Endothelial cell of umbilical vein (primary cell): ENCODE measurements around the gene ACOX1. TPM values are rescaled to one million over a fixed set of nuclear protein-coding genes. Genes with fewer than 3 reads are reported as not detected.

Experiments used
- BruUV-seq: library from RNA; stranded (reverse); fragments of 400-500 nt; replicated peaks from 2 replicates; lab custom pipeline; 2021; lab: Mats Ljungman, UMichigan
- CTCF ChIA-PET: fragments of 300-600, 350-600 bp; sonication (Branson Sonifier 250); formaldehyde crosslinking; loops from one replicate; lab custom pipeline; 2021; ENCODE audit warnings: antibody characterized with exemption, inconsistent platforms; lab: Charles Lee
- POLR2A ChIA-PET: fragments of 300-600, 350-600 bp; sonication (Branson Sonifier 250); formaldehyde crosslinking; loops from one replicate; lab custom pipeline; 2021; ENCODE audit warnings: antibody characterized with exemption, inconsistent platforms; lab: Charles Lee
- DNase-seq: peaks from one replicate; pipeline ENCODE4 v3.0.0-alpha.2; 2011; ENCODE audit warnings: low read depth, low spot score
- FAIRE-seq: peaks from 2 replicates; lab custom pipeline; 2011; peaks lifted over from hg19 to GRCh38; lab: Jason Lieb, UNC
- H2AFZ ChIP-seq: 2 replicates; pipeline ENCODE4 v1.6.0; 2012; ENCODE audit warnings: low read depth, low read length, control low read depth, inconsistent platforms
- H3K27ac ChIP-seq: 2 replicates; pipeline ENCODE4 v1.5.1; 2011; ENCODE audit warnings: low read depth, mild to moderate bottlenecking, control low read depth, low read length, moderate library complexity; ENCODE audit not compliant: insufficient read depth
- H3K27me3 ChIP-seq, 2 experiments: 2 replicates each; pipeline versions ENCODE4 v1.6.0 to v1.6.1; 2011; ENCODE audit warnings: low read length in 2 of 2, mixed read lengths in 1 of 2; ENCODE audit not compliant: control insufficient read depth in 2 of 2, insufficient read depth in 2 of 2
- H3K36me3 ChIP-seq, 2 experiments: 2 replicates in 1 of 2; 3 replicates in 1 of 2; pipeline ENCODE4 v1.5.1; 2011; ENCODE audit warnings: low read length in 2 of 2, mild to moderate bottlenecking in 1 of 2, moderate library complexity in 1 of 2; ENCODE audit not compliant: control insufficient read depth in 2 of 2, insufficient read depth in 2 of 2; ENCODE audit errors: extremely low read depth in 1 of 2
- H3K4me1 ChIP-seq: 3 replicates; pipeline ENCODE4 v1.5.1; 2011; ENCODE audit warnings: mild to moderate bottlenecking, low read length; ENCODE audit not compliant: control insufficient read depth, insufficient read depth; ENCODE audit errors: extremely low read depth
- H3K4me2 ChIP-seq: 2 replicates; pipeline ENCODE4 v1.6.1; 2011; ENCODE audit warnings: low read length, control low read depth, mixed read lengths; ENCODE audit not compliant: insufficient read depth
- H3K4me3 ChIP-seq, 3 experiments: fragments of 200-600 bp in 1 of 3; sonication (generic), shearing (Covaris generic) in 1 of 3; replicated peaks in 1 of 3; 2 replicates each; pipeline ENCODE4 v1.5.1; 2011 to 2016; ENCODE audit warnings: control low read depth in 3 of 3, low read length in 3 of 3, mild to moderate bottlenecking in 2 of 3, inconsistent platforms in 1 of 3, low read depth in 1 of 3, moderate library complexity in 1 of 3; ENCODE audit not compliant: insufficient read depth in 1 of 3
- H3K79me2 ChIP-seq: 2 replicates; pipeline ENCODE4 v1.6.0; 2012; ENCODE audit warnings: low read length, inconsistent platforms; ENCODE audit not compliant: control insufficient read depth, insufficient read depth
- H3K9ac ChIP-seq: replicated peaks from 2 replicates; pipeline ENCODE3; 2011; ENCODE audit warnings: low read length, control low read depth; ENCODE audit not compliant: insufficient read depth; ENCODE audit errors: extremely low read depth
- H3K9me1 ChIP-seq: replicated peaks from 3 replicates; pipeline ENCODE4 v1.6.0; 2011; ENCODE audit warnings: mild to moderate bottlenecking, low read length; ENCODE audit not compliant: control insufficient read depth, insufficient read depth; ENCODE audit errors: extremely low read depth
- H3K9me3 ChIP-seq: replicated peaks from 2 replicates; pipeline ENCODE4 v1.5.1; 2012; ENCODE audit warnings: low read length, inconsistent platforms; ENCODE audit not compliant: control insufficient read depth, insufficient read depth
- H4K20me1 ChIP-seq: replicated peaks from 2 replicates; pipeline ENCODE3; 2011; ENCODE audit warnings: mild to moderate bottlenecking, low read length; ENCODE audit not compliant: control insufficient read depth, insufficient read depth; ENCODE audit errors: extremely low read depth
- CTCF ChIP-seq, 2 donors: IDR thresholded peaks; 1 replicate in 1 of 2; 2 replicates in 1 of 2; pipeline ENCODE4 v1.5.1; 2011; ENCODE audit warnings: low read length in 2 of 2, mild to moderate bottlenecking in 2 of 2, moderate library complexity in 2 of 2, control low read depth in 1 of 2, inconsistent platforms in 1 of 2, low read depth in 1 of 2; ENCODE audit not compliant: insufficient read depth in 1 of 2; ENCODE audit errors: extremely low read depth in 1 of 2
- FOS ChIP-seq: IDR thresholded peaks from 2 replicates; pipeline ENCODE4 v1.6.1; 2011; ENCODE audit warnings: mild to moderate bottlenecking, low read length, moderate library complexity, borderline replicate concordance; ENCODE audit not compliant: insufficient read depth
- GATA2 ChIP-seq: IDR thresholded peaks from 2 replicates; pipeline ENCODE4 v1.7.0; 2011; ENCODE audit warnings: low read depth, mild to moderate bottlenecking, moderate library complexity, mixed read lengths, low read length; ENCODE audit not compliant: insufficient read length, insufficient read depth
- JUN ChIP-seq: IDR thresholded peaks from 2 replicates; pipeline ENCODE4 v1.6.1; 2011; ENCODE audit warnings: borderline replicate concordance, low read depth; ENCODE audit not compliant: insufficient read length, insufficient read depth
- MAX ChIP-seq: IDR thresholded peaks from 2 replicates; pipeline ENCODE4 v1.6.1; 2011; ENCODE audit not compliant: insufficient read depth, insufficient read length
- MYC ChIP-seq: IDR thresholded peaks from one replicate; pipeline ENCODE4 v1.6.1; 2011; ENCODE audit warnings: mild to moderate bottlenecking, low read depth, low read length
- POLR2A ChIP-seq: IDR thresholded peaks from 2 replicates; pipeline ENCODE4 v1.6.1; 2012; ENCODE audit warnings: low read depth, mild to moderate bottlenecking, control low read depth, low read length
- POLR2AphosphoS5 ChIP-seq: IDR thresholded peaks from 2 replicates; pipeline ENCODE4 v1.6.1; 2012; ENCODE audit warnings: low read depth, mild to moderate bottlenecking, control low read depth, low read length, moderate library complexity; ENCODE audit not compliant: insufficient read depth
- dilution Hi-C: fragments of 300-500 bp; cut with MboI; formaldehyde crosslinking; loops from one replicate; pipeline ENCODE4 v1.15.0; 2019; ENCODE audit warnings: low sequenced_read_pairs; ENCODE audit not compliant: extremely low pct_ligation_motif_present
- intact Hi-C: fragments of 100-400 bp; cut with micrococcal nuclease; formaldehyde crosslinking; loops from one replicate; pipeline ENCODE4 v1.10.0; 2022
- polyA plus RNA-seq, 4 experiments: library from polyadenylated mRNA; depleted of rRNA in 3 of 4; stranded (reverse) in 3 of 4; unstranded in 1 of 4; fragments of >200 nt; gene quantifications; 2 replicates each; pipeline versions ENCODE4 v1.2.1 to v1.2.3, GENCODE V29; 2011 to 2012; ENCODE audit warnings: missing spikeins in 1 of 4
- total RNA-seq: library from RNA; stranded (reverse); gene quantifications from 2 replicates; pipeline ENCODE4 v1.2.3, GENCODE V29; 2021

The ACOX1 gene
- total and polyA plus RNA-seq, 2 donors (not counting 3 experiments of a cell fraction or from before 2014, with no cell fraction given): 17.9 to 45.1 TPM

GRCh38 chr17:75895370-75896155 lies 83.4 kb downstream of the ACOX1 start:
- CTCF ChIA-PET: interaction anchor here (0.7 to 3.6 kb wide), 21 partner anchors 9 to 142 kb away, joined by 3 to 42 read pairs (median 6); partner anchors contain the start of genes GALK1, MRPL38, TRIM47 and WBP2
- Histone ChIP-seq H3K4me2 (peak overlapping the region; percentile 49), H3K4me1 (peaks cover 11% of the 10 kb centered on the region), H3K79me2 (peaks cover 22% of the 10 kb centered on the region), H4K20me1 (no peaks in the 10 kb centered on the region), H3K9ac (peak overlapping the region; percentile 70), H3K27ac (peak overlapping the region; percentile 67), H3K27me3 (no peaks in the 10 kb centered on the region), H2AFZ (peak overlapping the region; percentile 27), H3K9me1 (no peaks in the 10 kb centered on the region), H3K36me3 (peaks cover 0 to 27% of the 10 kb centered on the region in 2 experiments), H3K4me3 (peak overlapping the region; percentile 23 to 58 (median 57)), H3K9me3 (no peaks in the 10 kb centered on the region)
- POLR2A ChIA-PET: interaction anchor here (1.3 kb wide), 1 partner anchor 116 kb away, joined by 4 read pairs; no protein-coding TSS in a partner anchor
- peak; percentile 48 to 66 for TF ChIP-seq CTCF (IDR thresholded peaks at IDR 0.05; ENCODE audit: extremely low read depth in 1 of 2, insufficient read depth in 1 of 2, low read depth in 1 of 2, low read length in 2 of 2)
- TF ChIP-seq FOS: no peak
- no peak for TF ChIP-seq JUN
- no peak for TF ChIP-seq MYC
- TF ChIP-seq MAX: no peak
- TF ChIP-seq POLR2A: no peak
- TF ChIP-seq POLR2AphosphoS5: no peak
- no peak for TF ChIP-seq GATA2
- intact Hi-C loops (loop anchor here (1.0 to 5.0 kb wide), 4 partner anchors 18 to 118 kb away; partner anchors contain the start of genes UNC13D and WBP2), dilution Hi-C loops (no loop called here)
- peak; percentile 75 for FAIRE-seq
- DNase-seq: peak; percentile 48
- BruUV-seq: TSS peak; percentile 11
